BLaER1 treated with 17β-estradiol and CSF1 and Interleukin-3, amounts not matched to agents 10 nM and 100 nM (cell line): ENCODE results near the gene CD46.

Experiments used
- H3K27ac ChIP-seq, 11 experiments: shearing (Covaris generic); formaldehyde crosslinking; 2 replicates each; pipeline ENCODE4 v1.8.1; 2022
- H3K27me3 ChIP-seq, 11 experiments: shearing (Covaris generic); formaldehyde crosslinking; 2 replicates each; pipeline ENCODE4 v1.8.1; 2022
- H3K36me3 ChIP-seq, 11 experiments: shearing (Covaris generic); formaldehyde crosslinking; 2 replicates each; pipeline ENCODE4 v1.8.1; 2022
- H3K4me1 ChIP-seq, 10 experiments: shearing (Covaris generic); formaldehyde crosslinking; 2 replicates each; pipeline ENCODE4 v1.8.1; 2022
- H3K4me2 ChIP-seq, 11 experiments: shearing (Covaris generic); formaldehyde crosslinking; 2 replicates each; pipeline ENCODE4 v1.8.1; 2022
- H3K4me3 ChIP-seq, 10 experiments: shearing (Covaris generic); formaldehyde crosslinking; 2 replicates each; pipeline ENCODE4 v1.8.1; 2022
- H3K9ac ChIP-seq, 11 experiments: shearing (Covaris generic); formaldehyde crosslinking; 2 replicates each; pipeline ENCODE4 v1.8.1; 2022
- H3K9me3 ChIP-seq, 11 experiments: shearing (Covaris generic); formaldehyde crosslinking; replicated peaks in 1 of 11; 2 replicates each; pipeline ENCODE4 v1.8.1; 2022
- H4K20me1 ChIP-seq, 11 experiments: shearing (Covaris generic); formaldehyde crosslinking; 2 replicates each; pipeline ENCODE4 v1.8.1; 2022
- Cebpa-rat ChIP-seq, 11 experiments: shearing (Covaris generic); IDR thresholded peaks; 2 replicates each; pipeline ENCODE4 v1.8.1; 2022

CD46 gene

DNA sequence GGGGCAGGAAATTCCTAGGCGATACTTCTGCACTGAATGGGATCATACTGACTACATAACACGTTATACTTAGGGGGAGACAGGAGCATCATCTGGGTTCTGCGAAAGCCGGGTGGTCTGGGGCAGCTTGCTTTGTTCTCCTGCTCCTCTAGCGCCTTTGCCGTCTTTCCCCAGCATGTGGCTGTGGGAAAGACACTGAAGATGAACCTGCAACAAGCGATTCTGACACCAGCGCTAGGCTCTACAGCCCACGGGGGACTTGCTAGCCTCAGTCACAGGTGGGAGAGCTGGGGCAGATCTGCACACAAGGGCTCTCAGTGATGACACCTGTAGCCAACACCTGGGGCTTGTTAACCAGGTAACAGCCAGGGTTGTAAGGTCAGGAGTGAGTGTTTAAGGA lies 51.8 kb downstream of the CD46 start:
- Histone ChIP-seq H3K9ac (no peak overlapping the region), H3K27me3 (no peaks in the 10 kb centered on the region), H3K27ac (no peak overlapping the region), H4K20me1 (peaks cover 0 to 16% (median 0%) of the 10 kb centered on the region in 11 experiments; a peak in 8 of 22 replicates), H3K4me3 (no peak overlapping the region), H3K4me1 (peaks cover 28 to 58% (median 35%) of the 10 kb centered on the region in 10 experiments), H3K36me3 (peaks cover 9 to 75% (median 28%) of the 10 kb centered on the region in 11 experiments; a peak in 18 of 22 replicates), H3K9me3 (no peaks in the 10 kb centered on the region), H3K4me2 (no peak overlapping the region)
- TF ChIP-seq Cebpa-rat (IDR thresholded peaks at IDR 0.05): no peak

DNA sequence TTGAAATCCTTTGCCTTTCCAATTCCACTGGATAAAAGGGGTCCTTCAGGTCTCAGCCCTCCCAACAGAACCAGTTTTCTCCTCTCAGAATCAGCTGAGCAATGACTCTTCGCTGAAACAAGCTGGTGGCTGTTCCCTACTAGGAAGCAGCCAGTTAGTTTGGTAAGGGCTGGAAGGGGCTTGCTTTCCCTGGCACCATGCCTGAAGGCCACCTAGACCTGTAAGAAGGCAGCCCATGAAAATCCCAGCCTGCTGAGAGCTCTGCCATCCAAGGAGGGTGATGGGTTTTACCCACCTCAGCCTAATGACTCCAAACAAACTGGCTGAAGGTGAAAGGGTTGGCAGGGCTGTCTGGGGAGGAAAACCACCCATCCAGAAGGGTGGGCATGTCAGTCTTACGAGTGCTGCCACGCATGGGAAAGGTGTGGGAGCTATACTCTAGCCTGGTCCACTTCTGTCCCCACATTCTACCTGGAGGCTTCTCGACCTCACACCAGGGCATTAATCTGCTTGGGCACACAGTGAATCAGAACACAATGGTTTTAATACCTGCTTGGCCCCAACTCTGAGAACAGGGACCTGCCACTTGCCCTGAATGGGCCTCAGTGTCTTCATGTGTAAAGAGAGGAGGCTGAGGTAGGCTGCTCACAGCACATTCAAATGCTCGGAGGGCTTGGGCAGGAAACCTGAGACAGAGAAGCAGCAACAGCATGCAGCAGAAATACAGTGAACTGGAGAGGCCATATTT lies 53.0 kb downstream of the CD46 start:
- Histone ChIP-seq H3K27me3 (no peaks in the 10 kb centered on the region), H3K36me3 (peaks cover 9 to 83% (median 28%) of the 10 kb centered on the region in 11 experiments; a peak in 18 of 22 replicates), H3K4me2 (no peak overlapping the region), H4K20me1 (peaks cover 0 to 9% (median 0%) of the 10 kb centered on the region in 11 experiments; a peak in 4 of 22 replicates), H3K27ac (no peak overlapping the region), H3K9ac (no peak overlapping the region), H3K4me1 (peaks cover 20 to 54% (median 27%) of the 10 kb centered on the region in 10 experiments), H3K4me3 (no peak overlapping the region), H3K9me3 (no peaks in the 10 kb centered on the region)
- no peak for TF ChIP-seq Cebpa-rat (IDR thresholded peaks at IDR 0.05)

DNA sequence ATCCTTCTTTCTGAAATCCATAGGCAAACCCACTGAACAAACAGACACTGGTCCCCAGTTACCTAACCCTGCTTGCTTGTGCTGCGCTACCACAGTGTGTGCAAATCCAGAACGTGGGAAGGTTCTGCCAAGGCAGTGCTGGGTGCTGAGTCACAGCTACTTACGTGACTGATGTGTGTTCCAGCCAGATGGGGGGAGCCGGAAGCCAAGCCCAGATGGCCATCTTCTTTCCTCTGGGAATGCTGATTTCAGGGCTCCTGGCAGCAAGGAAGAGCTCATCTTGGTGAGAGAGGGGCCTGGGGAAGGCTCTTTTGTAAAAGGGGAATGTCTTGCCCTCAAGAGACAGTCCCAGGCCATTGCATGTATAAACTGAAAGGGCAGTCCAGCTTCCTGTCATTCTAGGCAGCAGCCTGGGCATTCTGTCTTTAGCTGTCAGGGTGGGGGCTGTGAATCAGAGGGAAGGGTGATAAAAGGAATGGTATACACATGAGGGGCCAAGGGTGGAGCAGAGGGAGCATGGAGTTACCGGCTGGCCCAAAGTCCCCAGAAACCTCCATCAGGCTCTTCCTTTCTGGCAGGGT lies 54.1 kb downstream of the CD46 start:
- Histone ChIP-seq H3K4me2 (peak overlapping the region in 4 of 11 experiments; percentile 66 to 85 (median 77); a peak in 7 of 22 replicates), H3K36me3 (peaks cover 9 to 83% (median 28%) of the 10 kb centered on the region in 11 experiments; a peak in 18 of 22 replicates), H3K27ac (no peak overlapping the region), H3K4me1 (peaks cover 21 to 46% (median 25%) of the 10 kb centered on the region in 10 experiments), H3K9me3 (no peaks in the 10 kb centered on the region), H3K4me3 (no peak overlapping the region), H3K9ac (no peak overlapping the region), H3K27me3 (no peaks in the 10 kb centered on the region), H4K20me1 (peaks cover 0 to 6% (median 0%) of the 10 kb centered on the region in 11 experiments; a peak in 2 of 22 replicates)
- no peak for TF ChIP-seq Cebpa-rat (IDR thresholded peaks at IDR 0.05)

DNA sequence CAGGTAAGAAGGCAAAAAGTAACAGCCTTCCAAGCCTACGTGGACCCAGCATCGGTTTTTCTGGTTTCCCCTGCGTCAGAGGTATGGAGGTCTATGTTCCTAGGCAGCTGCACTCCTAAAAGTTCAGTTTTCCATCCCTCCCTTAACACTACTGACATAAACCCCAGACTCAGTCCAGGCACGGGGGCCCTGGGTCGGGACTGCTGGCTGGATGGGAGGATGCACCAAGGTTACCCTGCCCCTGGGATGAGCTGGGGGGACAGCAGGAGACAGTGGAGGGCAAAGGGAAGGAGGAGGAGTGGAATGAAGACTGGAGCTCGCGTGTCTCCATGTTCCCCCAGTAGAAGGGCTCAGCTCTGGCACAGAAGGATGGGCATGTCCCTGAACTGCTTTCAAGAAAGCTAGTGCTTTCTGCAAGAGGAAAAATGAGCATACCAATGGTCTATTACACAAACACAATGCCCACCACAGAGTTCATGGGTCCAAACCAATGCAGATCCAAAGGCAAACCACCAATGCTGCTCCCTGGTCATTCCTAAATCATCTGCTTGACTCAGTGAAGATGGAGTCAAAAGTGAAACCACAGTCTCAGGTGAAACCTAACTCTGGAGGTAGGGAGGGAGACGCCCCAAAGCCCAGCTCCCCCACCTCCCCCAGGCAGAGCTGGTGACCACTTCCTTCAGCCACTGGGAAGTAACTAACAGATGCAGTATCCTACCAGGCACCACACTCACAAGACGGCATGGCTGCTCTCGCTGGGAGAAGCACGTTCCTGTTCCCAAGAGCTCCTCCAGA lies 54.9 kb downstream of the CD46 start:
- H3K27ac ChIP-seq: peak overlapping the region in 9 of 11 experiments; percentile 27 to 80 (median 72); a peak in 13 of 22 replicates
- H4K20me1 ChIP-seq: peaks cover 0 to 4% (median 0%) of the 10 kb centered on the region in 11 experiments; a peak in 2 of 22 replicates
- H3K4me3 ChIP-seq: no peak overlapping the region
- peak overlapping the region; percentile 48 to 85 (median 69) for H3K4me2 ChIP-seq
- no peaks in the 10 kb centered on the region for H3K27me3 ChIP-seq
- no peak for TF ChIP-seq Cebpa-rat (IDR thresholded peaks at IDR 0.05)
- no peaks in the 10 kb centered on the region for H3K9me3 ChIP-seq
- H3K9ac ChIP-seq: no peak overlapping the region
- peaks cover 26 to 45% (median 30%) of the 10 kb centered on the region in 10 experiments for H3K4me1 ChIP-seq
- H3K36me3 ChIP-seq: peaks cover 9 to 83% (median 28%) of the 10 kb centered on the region in 11 experiments; a peak in 18 of 22 replicates

DNA sequence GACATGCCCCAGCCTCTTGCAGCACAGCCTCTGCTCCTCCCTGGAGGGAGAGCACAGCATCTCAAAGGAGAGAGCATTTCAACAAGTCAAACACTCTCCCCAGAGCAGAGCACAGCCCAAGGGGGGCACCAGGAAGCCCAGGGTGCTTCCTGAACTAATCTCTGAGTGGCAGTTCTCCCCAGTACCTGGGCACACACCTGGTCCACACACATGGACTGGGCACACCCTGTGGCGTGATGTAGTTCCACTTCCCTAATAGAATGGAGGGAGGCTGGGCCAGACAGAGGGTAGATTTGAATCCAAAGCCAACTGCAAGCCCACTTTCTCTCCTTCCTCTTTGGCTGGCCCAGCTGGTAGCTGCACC lies 55.5 kb downstream of the CD46 start:
- H3K9me3 ChIP-seq: no peaks in the 10 kb centered on the region
- peaks cover 0 to 5% (median 0%) of the 10 kb centered on the region in 11 experiments; a peak in 3 of 22 replicates for H4K20me1 ChIP-seq
- peak overlapping the region in 9 of 11 experiments; percentile 27 to 80 (median 72); a peak in 15 of 22 replicates for H3K27ac ChIP-seq
- peak overlapping the region in 1 of 11 experiments; percentile 16; a peak in 2 of 22 replicates for H3K9ac ChIP-seq
- no peak overlapping the region for H3K4me3 ChIP-seq
- no peaks in the 10 kb centered on the region for H3K27me3 ChIP-seq
- H3K4me1 ChIP-seq: peaks cover 26 to 48% (median 34%) of the 10 kb centered on the region in 10 experiments
- TF ChIP-seq Cebpa-rat (IDR thresholded peaks at IDR 0.05): no peak
- H3K4me2 ChIP-seq: peak overlapping the region; percentile 48 to 85 (median 69)
- H3K36me3 ChIP-seq: peaks cover 9 to 80% (median 28%) of the 10 kb centered on the region in 11 experiments; a peak in 18 of 22 replicates

DNA sequence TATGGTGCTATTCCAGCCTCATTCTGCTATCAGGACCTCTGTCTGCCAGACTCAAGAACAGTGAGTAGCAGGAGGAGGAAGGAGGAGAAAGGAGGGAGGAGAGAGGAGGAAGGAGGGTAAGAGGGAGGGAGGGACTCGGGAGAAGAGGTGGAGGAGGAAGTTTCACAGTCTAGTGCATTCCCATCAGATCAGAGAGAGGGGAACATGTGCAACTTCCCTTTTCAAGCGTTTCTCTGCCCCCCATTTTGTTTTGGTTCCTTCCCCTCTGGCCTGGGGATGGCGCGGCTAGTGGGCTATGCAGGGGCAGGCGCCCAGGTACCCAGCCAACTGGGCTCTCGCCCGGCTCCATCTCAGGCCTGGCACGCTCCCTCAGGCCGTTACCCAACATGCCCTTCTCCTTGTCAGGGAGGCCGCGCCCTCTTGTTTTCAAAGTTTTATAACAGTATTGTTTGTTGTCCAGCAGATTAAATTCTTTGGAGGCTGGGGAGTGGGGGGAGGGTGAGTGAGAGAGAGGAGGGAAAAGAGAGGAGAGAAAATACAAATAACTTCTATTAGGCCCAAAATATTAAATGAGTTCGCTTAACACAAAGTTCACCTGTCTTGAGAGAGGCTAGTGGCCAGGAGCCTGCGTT lies 56.0 kb downstream of the CD46 start:
- H4K20me1 ChIP-seq: peaks cover 0 to 9% (median 0%) of the 10 kb centered on the region in 11 experiments; a peak in 3 of 22 replicates
- no peaks in the 10 kb centered on the region for H3K9me3 ChIP-seq
- peak overlapping the region in 3 of 11 experiments; percentile 10 to 34 (median 16); a peak in 2 of 22 replicates for H3K9ac ChIP-seq
- H3K4me2 ChIP-seq: peak overlapping the region; percentile 48 to 85 (median 69)
- TF ChIP-seq Cebpa-rat (IDR thresholded peaks at IDR 0.05): no peak
- peaks cover 26 to 53% (median 34%) of the 10 kb centered on the region in 10 experiments for H3K4me1 ChIP-seq
- no peaks in the 10 kb centered on the region for H3K27me3 ChIP-seq
- H3K36me3 ChIP-seq: peaks cover 9 to 84% (median 28%) of the 10 kb centered on the region in 11 experiments; a peak in 18 of 22 replicates
- H3K27ac ChIP-seq: peak overlapping the region in 8 of 11 experiments; percentile 52 to 80 (median 72); a peak in 17 of 22 replicates
- no peak overlapping the region for H3K4me3 ChIP-seq

DNA sequence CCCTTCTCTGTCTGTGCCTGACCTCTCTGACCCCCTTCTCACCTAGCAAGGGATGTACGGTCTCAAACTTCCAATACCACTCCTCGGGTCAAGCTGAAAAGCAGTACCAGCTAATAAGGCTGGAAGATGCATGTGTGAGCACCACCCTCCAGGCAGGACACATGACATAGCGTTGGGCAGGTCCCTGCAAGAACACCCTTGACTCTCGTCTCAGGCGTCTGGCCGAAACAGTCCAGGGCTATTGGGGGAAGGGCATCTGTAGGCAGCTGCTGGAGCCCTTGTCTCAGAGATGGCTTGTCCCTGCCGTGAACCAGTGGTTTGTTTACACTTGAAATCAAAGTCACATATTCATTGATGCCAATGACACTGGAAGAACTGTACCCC lies 56.5 kb downstream of the CD46 start:
- H3K4me2 ChIP-seq: peak overlapping the region; percentile 48 to 85 (median 69); a peak in 19 of 22 replicates
- no peak overlapping the region for H3K4me3 ChIP-seq
- H3K27ac ChIP-seq: peak overlapping the region in 8 of 11 experiments; percentile 52 to 80 (median 72); a peak in 14 of 22 replicates
- peaks cover 26 to 58% (median 37%) of the 10 kb centered on the region in 10 experiments for H3K4me1 ChIP-seq
- H3K9me3 ChIP-seq: no peaks in the 10 kb centered on the region
- H3K36me3 ChIP-seq: peaks cover 9 to 83% (median 29%) of the 10 kb centered on the region in 11 experiments; a peak in 18 of 22 replicates
- H4K20me1 ChIP-seq: peaks cover 0 to 13% (median 0%) of the 10 kb centered on the region in 11 experiments; a peak in 3 of 22 replicates
- TF ChIP-seq Cebpa-rat (IDR thresholded peaks at IDR 0.05): no peak
- H3K27me3 ChIP-seq: no peaks in the 10 kb centered on the region
- H3K9ac ChIP-seq: 0 out of 22 replicates have a peak overlapping the region, but pooled peaks of 1 of the 11 experiments have one; percentile 34
